22Rv1 (cell line): ENCODE measurements around the gene ADIRF.
"Not testable (repeated sequence)": the region's sequence is repeated elsewhere in the genome, so short reads cannot be mapped to it uniquely, and the experiment has no call there.

Experiments used
- H3K27ac ChIP-seq: fragments of 450-650 bp; 2 replicates; pipeline ENCODE4 v1.5.1; 2017
- ZFX ChIP-seq: fragments of 450-650 bp; IDR thresholded peaks from 2 replicates; pipeline ENCODE4 v1.6.1; 2017; ENCODE audit warnings: antibody characterized with exemption, borderline replicate concordance
- TF ChIP-seq, protein P1 (sequence below): fragments of 450-650 bp; IDR thresholded peaks from 2 replicates; pipeline ENCODE4 v1.5.1; 2017; ENCODE audit warnings: mild to moderate bottlenecking

The ADIRF gene

DNA sequence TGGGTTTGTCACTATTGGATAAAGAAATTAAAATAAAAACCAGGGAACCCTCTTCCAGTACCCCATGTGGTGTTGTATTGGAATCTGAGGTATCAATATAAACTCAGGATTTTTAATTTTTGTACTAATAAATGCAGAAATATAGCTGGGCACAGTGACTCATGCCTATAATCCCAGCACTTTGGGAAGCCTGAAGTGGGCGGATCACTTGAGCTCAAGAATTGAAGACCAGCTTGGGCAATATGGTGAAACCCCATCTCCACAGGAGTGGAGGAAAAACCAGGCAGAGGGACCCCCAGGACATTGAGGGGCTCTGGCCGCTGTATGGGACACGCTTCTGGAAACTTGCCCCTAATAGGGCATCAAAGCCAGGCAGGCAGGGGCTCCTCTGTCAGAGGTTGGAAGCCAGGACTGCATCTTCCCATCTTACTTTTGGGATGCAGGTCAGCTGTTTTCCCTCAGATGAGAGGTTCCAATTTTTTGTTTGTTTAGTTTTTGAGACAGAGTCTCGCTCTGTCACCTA, 11.1 kb downstream of the ADIRF start:
- TF ChIP-seq ZFX = no peak
- TF ChIP-seq, protein P1, sequence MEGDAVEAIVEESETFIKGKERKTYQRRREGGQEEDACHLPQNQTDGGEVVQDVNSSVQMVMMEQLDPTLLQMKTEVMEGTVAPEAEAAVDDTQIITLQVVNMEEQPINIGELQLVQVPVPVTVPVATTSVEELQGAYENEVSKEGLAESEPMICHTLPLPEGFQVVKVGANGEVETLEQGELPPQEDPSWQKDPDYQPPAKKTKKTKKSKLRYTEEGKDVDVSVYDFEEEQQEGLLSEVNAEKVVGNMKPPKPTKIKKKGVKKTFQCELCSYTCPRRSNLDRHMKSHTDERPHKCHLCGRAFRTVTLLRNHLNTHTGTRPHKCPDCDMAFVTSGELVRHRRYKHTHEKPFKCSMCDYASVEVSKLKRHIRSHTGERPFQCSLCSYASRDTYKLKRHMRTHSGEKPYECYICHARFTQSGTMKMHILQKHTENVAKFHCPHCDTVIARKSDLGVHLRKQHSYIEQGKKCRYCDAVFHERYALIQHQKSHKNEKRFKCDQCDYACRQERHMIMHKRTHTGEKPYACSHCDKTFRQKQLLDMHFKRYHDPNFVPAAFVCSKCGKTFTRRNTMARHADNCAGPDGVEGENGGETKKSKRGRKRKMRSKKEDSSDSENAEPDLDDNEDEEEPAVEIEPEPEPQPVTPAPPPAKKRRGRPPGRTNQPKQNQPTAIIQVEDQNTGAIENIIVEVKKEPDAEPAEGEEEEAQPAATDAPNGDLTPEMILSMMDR = no peak
- H3K27ac ChIP-seq = no peak overlapping the region

DNA sequence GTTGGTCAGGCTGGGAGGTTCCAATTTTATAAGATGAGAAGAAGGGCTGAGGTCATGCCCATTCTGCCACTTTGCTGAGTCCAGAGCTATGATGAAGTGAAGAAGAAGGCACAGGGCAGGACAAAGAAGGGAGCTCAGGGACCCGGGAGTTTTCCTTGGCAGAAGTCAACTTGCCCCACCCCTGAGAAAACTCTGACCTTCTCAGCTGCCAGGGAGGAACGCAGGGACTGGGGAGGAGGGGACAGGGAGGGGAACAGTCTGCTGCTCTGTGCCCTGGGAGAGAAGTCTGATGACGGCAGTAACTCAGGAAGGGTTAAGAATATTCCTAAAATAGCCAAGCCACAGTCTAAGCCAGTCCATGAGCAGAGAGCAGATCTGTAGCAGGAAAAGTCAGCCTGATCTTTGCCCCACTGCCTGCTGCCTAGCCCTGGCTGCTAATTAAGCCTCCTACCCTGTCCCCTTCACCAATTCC, 11.7 kb downstream of the ADIRF start:
- no peak for TF ChIP-seq ZFX
- TF ChIP-seq, protein P1 = no peak

DNA sequence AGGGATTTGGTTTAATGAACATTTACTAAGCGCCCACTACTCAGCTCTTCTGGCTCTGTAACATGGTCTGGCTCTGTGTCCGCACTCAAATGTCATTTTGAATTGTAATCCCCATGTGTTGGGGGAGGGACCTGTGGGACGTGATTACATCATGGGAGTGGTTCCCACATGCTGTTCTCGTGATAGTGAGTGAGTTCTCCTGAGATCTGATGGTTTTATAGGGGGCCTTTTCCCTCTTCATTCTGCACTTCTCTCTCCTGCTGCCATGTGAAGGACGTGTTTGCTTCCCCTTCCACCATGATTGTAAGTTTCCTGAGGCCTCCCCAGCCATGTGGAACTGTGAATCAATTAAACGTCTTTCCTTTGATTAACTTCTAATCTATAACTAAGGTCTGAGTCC, 12.7 kb downstream of the ADIRF start:
- not testable (repeated sequence) for H3K27ac ChIP-seq

More for the DNA sequence above, 11.7 kb downstream of the ADIRF start:
- no peak overlapping the region for H3K27ac ChIP-seq

DNA sequence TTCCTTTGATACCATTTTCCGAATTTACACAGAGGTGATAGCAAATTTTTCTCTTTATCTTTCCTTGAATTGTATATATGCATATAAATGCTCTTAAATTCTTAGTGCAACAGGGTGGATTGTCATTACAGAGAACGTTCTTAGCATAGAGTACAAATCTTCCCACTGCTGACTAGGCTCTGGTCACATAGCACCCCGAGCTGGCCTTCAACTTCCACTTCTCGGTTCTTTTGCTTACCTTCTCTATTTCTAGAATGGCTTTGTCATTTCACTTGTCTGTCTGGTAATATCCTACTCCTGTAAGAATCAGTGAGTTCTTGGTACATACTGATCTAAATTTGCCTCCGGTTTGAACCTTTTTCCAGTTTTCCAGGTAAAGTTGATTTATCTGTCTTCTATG, 13.4 kb downstream of the ADIRF start:
- TF ChIP-seq ZFX = no peak
- TF ChIP-seq, protein P1 = no peak
- no peak overlapping the region for H3K27ac ChIP-seq

DNA sequence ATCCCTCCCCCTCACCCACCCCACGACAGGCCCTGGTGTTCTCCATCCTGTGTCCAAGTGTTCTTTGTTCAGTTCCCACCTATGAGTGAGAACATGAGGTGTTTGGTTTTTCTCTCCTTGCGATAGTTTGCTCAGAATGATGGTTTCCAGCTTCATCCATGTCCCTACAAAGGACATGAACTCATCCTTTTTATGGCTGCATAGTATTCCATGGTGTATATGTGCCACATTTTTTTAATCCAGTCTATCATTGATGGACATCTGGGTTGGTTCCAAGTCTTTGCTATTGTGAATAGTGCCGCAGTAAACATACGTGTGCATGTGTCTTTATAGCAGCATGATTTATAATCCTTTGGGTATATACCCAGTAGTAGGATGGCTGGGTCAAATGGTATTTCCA, 16.2 kb downstream of the ADIRF start:
- not testable (repeated sequence) for H3K27ac ChIP-seq

DNA sequence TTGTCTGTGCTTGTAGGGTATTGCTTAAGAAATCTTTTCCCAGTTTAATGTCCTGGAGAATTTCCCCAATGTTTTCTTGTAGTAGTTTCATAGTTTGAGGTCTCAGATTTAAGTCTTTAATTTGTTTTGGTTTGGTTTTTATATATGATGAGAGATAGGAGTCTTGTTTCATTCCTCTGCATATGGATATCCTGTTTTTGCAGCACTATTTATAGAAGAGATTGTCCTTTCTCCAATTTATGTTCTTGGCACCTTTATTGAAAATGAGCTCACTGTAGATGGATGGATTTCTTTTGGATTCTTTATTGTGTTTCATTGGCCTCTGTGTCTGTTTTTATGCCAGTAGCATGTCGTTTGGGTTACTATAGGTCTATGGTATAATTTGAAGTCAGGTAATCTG, 20.2 kb downstream of the ADIRF start:
- H3K27ac ChIP-seq = no peak overlapping the region
- TF ChIP-seq, protein P1 = no peak
- no peak for TF ChIP-seq ZFX

DNA sequence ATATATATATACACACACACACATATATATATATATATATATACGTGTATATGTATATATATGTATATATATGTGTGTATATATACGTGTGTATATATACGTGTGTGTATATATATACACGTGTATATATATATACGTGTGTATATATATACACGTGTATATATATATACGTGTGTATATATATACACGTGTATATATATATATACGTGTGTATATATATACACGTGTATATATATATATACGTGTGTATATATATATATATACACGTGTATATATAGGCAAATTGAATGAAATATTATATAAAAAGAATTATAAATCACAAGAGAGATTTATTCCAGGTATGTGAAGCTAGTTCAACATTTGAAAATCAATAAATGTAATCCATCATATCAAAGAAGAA, 23.1 kb downstream of the ADIRF start:
- not testable (repeated sequence) for H3K27ac ChIP-seq

DNA sequence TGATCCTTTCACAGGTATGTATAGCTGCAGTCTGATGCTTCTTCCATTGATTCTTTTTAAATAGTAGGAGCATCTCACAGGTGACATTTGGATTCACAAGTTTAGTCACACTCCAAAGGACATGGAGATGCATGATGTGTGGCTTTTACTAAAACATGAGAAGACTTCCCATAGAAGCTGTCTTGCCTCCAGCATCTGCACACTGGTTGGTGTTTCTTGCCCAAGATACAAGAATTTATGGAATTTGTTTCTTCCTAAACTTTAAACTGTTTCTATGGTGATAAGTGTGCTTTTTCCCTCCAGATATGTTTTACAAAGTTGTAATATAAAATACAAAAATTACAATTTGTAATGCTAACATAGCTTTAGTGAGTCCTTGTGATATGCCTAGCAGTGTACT, 24.2 kb downstream of the ADIRF start:
- H3K27ac ChIP-seq = peak overlapping the region; percentile 63

DNA sequence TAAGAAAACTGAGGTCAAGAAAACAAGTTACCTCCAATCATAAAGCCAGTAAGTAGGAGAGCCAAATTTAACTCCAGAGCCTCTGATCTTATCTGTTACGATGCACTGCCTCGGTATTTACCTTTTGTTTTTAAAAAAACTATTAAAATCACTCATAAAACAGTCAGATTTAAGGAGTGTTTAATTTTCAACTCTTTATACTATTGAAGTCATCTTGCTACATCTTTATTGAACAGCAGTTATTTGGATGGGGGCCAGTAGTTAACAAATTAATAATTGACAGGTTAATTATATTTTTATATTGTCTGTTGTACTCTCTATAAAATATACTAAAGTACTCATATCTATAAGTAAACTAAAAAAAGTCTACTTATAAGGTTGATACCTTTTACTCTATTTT, 24.6 kb downstream of the ADIRF start:
- peak overlapping the region; percentile 63 for H3K27ac ChIP-seq
- TF ChIP-seq ZFX = no peak
- TF ChIP-seq, protein P1 = no peak

More for the DNA sequence above, 24.2 kb downstream of the ADIRF start:
- TF ChIP-seq, protein P1 = no peak
- no peak for TF ChIP-seq ZFX

DNA sequence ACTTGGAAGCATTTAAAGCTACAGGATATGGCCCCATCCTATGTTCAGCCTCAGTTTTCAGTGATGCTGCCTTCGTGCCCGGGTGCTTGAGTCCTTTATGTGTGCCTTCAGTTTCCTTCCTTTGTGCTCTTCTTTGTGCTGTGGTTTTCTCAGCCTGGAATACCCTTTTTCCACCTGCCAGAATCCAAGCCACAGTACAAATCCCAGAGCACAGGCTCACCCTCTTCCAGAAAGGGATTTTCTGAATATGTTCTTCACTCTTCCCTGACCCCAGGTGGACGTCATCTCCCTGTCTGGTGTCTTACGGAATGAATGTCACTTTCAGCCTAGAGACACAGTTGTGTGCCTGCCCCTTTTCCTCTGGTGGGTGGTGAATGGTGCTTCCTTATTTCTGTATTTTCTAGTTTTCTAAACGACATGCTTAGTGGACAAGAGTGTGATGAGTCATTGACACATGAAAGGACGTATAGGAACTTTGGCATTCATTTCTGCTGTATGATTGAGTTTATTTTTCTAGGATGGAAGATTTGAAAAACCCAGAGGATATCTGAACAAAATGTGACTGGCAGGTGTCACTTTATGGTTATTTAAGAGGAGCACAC, 31.6 kb downstream of the ADIRF start:
- not testable (repeated sequence) for H3K27ac ChIP-seq
